Fibroblast of lung (primary cell): Measurements from ENCODE around the gene PFKFB3. TPM values are rescaled to one million over a fixed set of nuclear protein-coding genes. Genes with fewer than 3 reads are reported as not detected.

Experiments used
- DNase-seq, 2 donors: peaks; one replicate each; pipeline versions ENCODE4 v3.0.0 to v3.0.0-alpha.2; 2010; ENCODE audit warnings: low read depth in 2 of 2
- H2AFZ ChIP-seq: 2 replicates; pipeline ENCODE4 v1.5.1; 2012; ENCODE audit warnings: low read length, control low read depth, inconsistent platforms
- H3K27ac ChIP-seq: 2 replicates; pipeline ENCODE4 v1.5.1; 2011; ENCODE audit warnings: low read length, control low read depth; ENCODE audit not compliant: insufficient read depth
- H3K27me3 ChIP-seq: 2 replicates; pipeline ENCODE4 v1.5.1; 2011; ENCODE audit warnings: mild to moderate bottlenecking, low read length; ENCODE audit not compliant: control insufficient read depth, insufficient read depth
- H3K36me3 ChIP-seq: 2 replicates; pipeline ENCODE4 v1.5.1; 2011; ENCODE audit warnings: low read length; ENCODE audit not compliant: control insufficient read depth, insufficient read depth
- H3K4me1 ChIP-seq: 2 replicates; pipeline ENCODE4 v1.5.1; 2011; ENCODE audit warnings: low read length; ENCODE audit not compliant: control insufficient read depth, insufficient read depth; ENCODE audit errors: extremely low read depth
- H3K4me2 ChIP-seq: 2 replicates; pipeline ENCODE4 v1.5.1; 2011; ENCODE audit warnings: low read length, control low read depth; ENCODE audit not compliant: insufficient read depth; ENCODE audit errors: extremely low read depth
- H3K4me3 ChIP-seq, 4 experiments: fragments of 200-600 bp in 1 of 4; sonication (generic) in 1 of 4; replicated peaks in 1 of 4; 2 replicates each; pipeline ENCODE4 v1.5.1; 2011 to 2016; ENCODE audit warnings: low read length in 4 of 4, low read depth in 3 of 4, mild to moderate bottlenecking in 3 of 4, control low read depth in 2 of 4, inconsistent platforms in 1 of 4, mixed read lengths in 1 of 4; ENCODE audit not compliant: insufficient read depth in 1 of 4; ENCODE audit errors: control extremely low read depth in 1 of 4
- H3K79me2 ChIP-seq: 2 replicates; pipeline ENCODE4 v1.5.1; 2012; ENCODE audit warnings: mild to moderate bottlenecking, low read length, inconsistent platforms; ENCODE audit not compliant: control insufficient read depth, insufficient read depth
- H3K9ac ChIP-seq: 2 replicates; pipeline ENCODE4 v1.5.1; 2011; ENCODE audit warnings: mild to moderate bottlenecking, low read length, control low read depth; ENCODE audit not compliant: insufficient read depth
- H3K9me3 ChIP-seq: 2 replicates; pipeline ENCODE4 v1.5.1; 2012; ENCODE audit warnings: low read depth, low read length; ENCODE audit not compliant: control insufficient read depth, insufficient read depth
- H4K20me1 ChIP-seq: 2 replicates; pipeline ENCODE4 v1.5.1; 2011; ENCODE audit warnings: low read length; ENCODE audit not compliant: control insufficient read depth, insufficient read depth; ENCODE audit errors: extremely low read depth
- CTCF ChIP-seq, 2 donors: IDR thresholded peaks in 1 of 2; conservative IDR thresholded peaks in 1 of 2; 1 replicate in 1 of 2; 2 replicates in 1 of 2; pipeline ENCODE4 v1.5.1; 2011 to 2012; ENCODE audit warnings: low read length in 2 of 2, control low read depth in 1 of 2, inconsistent platforms in 1 of 2, low read depth in 1 of 2, mild to moderate bottlenecking in 1 of 2
- EZH2 ChIP-seq: IDR thresholded peaks from 2 replicates; pipeline ENCODE4 v1.5.1; 2012; ENCODE audit warnings: low read length, control low read depth, mild to moderate bottlenecking; ENCODE audit errors: missing control alignments
- polyA minus RNA-seq: library from RNA; depleted of rRNA, polyadenylated mRNA; stranded (reverse); fragments of >200 nt; gene quantifications from 2 replicates; pipeline ENCODE4 v1.2.3, GENCODE V29; 2011; ENCODE audit warnings: low replicate concordance
- polyA plus RNA-seq, 2 donors: library from polyadenylated mRNA; depleted of rRNA in 1 of 2; stranded (reverse) in 1 of 2; unstranded in 1 of 2; fragments of >200 nt; gene quantifications; 2 replicates each; pipeline ENCODE4 v1.2.1, GENCODE V29; 2011 to 2012; ENCODE audit warnings: missing spikeins in 1 of 2
- total RNA-seq: library from RNA; depleted of rRNA; stranded (reverse); fragments of >200 nt; gene quantifications from 2 replicates; pipeline ENCODE4 v1.2.1, GENCODE V29; 2014

The PFKFB3 gene
- total RNA-seq, result 22.9 and 25.8 TPM in 2 replicates
- polyA plus RNA-seq, result 14.2 and 15.5 TPM in 2 replicates
- polyA plus RNA-seq (2012), result 21.8 and 22.1 TPM in 2 replicates
- 36.3 and 37.4 TPM in 2 replicates for polyA minus RNA-seq

DNA sequence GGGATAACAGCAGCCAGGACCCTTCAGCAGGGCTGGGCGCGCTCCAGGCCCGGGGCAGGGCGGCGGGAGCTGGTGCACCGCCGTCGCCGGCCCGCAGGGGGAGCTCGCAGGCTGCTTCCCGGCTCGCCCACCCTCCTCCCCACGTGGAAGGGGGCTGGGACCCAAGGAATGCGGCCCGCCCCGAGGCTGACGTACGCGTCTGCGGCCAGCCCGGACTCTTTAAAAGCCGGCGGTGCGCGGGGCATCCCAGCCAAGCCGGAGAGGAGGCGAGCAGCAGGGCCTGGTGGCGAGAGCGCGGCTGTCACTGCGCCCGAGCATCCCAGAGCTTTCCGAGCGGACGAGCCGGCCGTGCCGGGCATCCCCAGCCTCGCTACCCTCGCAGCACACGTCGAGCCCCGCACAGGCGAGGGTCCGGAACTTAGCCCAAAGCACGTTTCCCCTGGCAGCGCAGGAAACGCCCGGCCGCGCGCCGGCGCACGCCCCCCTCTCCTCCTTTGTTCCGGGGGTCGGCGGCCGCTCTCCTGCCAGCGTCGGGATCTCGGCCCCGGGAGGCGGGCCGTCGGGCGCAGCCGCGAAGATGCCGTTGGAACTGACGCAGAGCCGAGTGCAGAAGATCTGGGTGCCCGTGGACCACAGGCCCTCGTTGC, at the start of gene PFKFB3:
Gene PFKFB3 (plus strand): TSS at position 249 of the 647 bp plus-strand sequence. CDS start 329 bp downstream, at position 578.
- peak; percentile 89 to 93 for DNase-seq
- Histone ChIP-seq H3K4me2 (peak within 1 kb of the TSS; percentile 98), H3K9me3 (no peaks in the 10 kb centered on the region), H2AFZ (peak within 1 kb of the TSS; percentile 78), H3K79me2 (peaks cover 16% of the 10 kb centered on the region), H3K27me3 (no peaks in the 10 kb centered on the region), H3K4me1 (peaks cover 17% of the 10 kb centered on the region), H3K27ac (peak within 1 kb of the TSS; percentile 85), H3K36me3 (no peaks in the 10 kb centered on the region), H3K9ac (peak within 1 kb of the TSS; percentile 88), H3K4me3 (peak within 1 kb of the TSS; percentile 76 to 90 (median 80)), H4K20me1 (no peaks in the 10 kb centered on the region)
- TF ChIP-seq EZH2 (no peak), CTCF (conservative IDR thresholded peaks at IDR 0.05 in 1 of 2, IDR thresholded peaks at IDR 0.05 in 1 of 2; ENCODE audit: low read depth in 1 of 2, low read length in 2 of 2) (peak; percentile 55 to 74)

- TF ChIP-seq CTCF (conservative IDR thresholded peaks at IDR 0.05 in 1 of 2, IDR thresholded peaks at IDR 0.05 in 1 of 2; ENCODE audit: low read depth in 1 of 2, low read length in 2 of 2) (no peak), EZH2 (no peak)
- no peaks in the 10 kb centered on the region for H3K9me3 ChIP-seq
- H3K4me3 ChIP-seq, result no peak overlapping the region
- DNase-seq, result no peak
- no peak overlapping the region for H3K9ac ChIP-seq
- no peak overlapping the region for H3K4me2 ChIP-seq
- no peak overlapping the region for H3K27ac ChIP-seq
- no peaks in the 10 kb centered on the region for H3K36me3 ChIP-seq
- no peaks in the 10 kb centered on the region for H3K27me3 ChIP-seq
- peaks cover 24% of the 10 kb centered on the region for H3K79me2 ChIP-seq
- no peaks in the 10 kb centered on the region for H4K20me1 ChIP-seq
- H2AFZ ChIP-seq, result no peak overlapping the region
- H3K4me1 ChIP-seq, result no peaks in the 10 kb centered on the region
Measured at GRCh38 chr10:6153845-6154244, 48.9 kb upstream of the PFKFB3 start.

GRCh38 chr10:6154566-6154965, 48.2 kb upstream of the PFKFB3 start:
- no peak overlapping the region for H2AFZ ChIP-seq
- peaks cover 24% of the 10 kb centered on the region for H3K79me2 ChIP-seq
- no peak overlapping the region for H3K4me3 ChIP-seq
- no peak overlapping the region for H3K27ac ChIP-seq
- H3K9ac ChIP-seq, result no peak overlapping the region
- H3K27me3 ChIP-seq, result no peaks in the 10 kb centered on the region
- TF ChIP-seq CTCF (conservative IDR thresholded peaks at IDR 0.05 in 1 of 2, IDR thresholded peaks at IDR 0.05 in 1 of 2; ENCODE audit: low read depth in 1 of 2, low read length in 2 of 2) (no peak), EZH2 (no peak)
- H3K9me3 ChIP-seq, result no peaks in the 10 kb centered on the region
- no peak overlapping the region for H3K4me2 ChIP-seq
- no peak for DNase-seq
- H3K36me3 ChIP-seq, result no peaks in the 10 kb centered on the region
- no peaks in the 10 kb centered on the region for H4K20me1 ChIP-seq
- no peaks in the 10 kb centered on the region for H3K4me1 ChIP-seq
